RWPE2 (cell line): Measurements from ENCODE around the gene KCNA3.

ENCODE experiments used
- ATAC-seq: fragments of 200-7000 bp; cut with Tn5 transposase; 3 replicates; pipeline ENCODE4 v1.9.1; 2021; ENCODE audit warnings: low read depth
- DNase-seq: peaks from one replicate; pipeline ENCODE4 v3.0.0-alpha.2; 2020; ENCODE audit warnings: low spot score
- H3K27ac ChIP-seq: fragments of 450-650 bp; 2 replicates; pipeline ENCODE4 v1.5.1; 2017; ENCODE audit warnings: mild to moderate bottlenecking; ENCODE audit not compliant: poor library complexity, severe bottlenecking
- H3K27me3 ChIP-seq: fragments of 250-450 bp; sonication (Bioruptor Pico); 2 replicates; pipeline ENCODE4 v1.5.1; 2021; ENCODE audit warnings: mild to moderate bottlenecking, moderate library complexity; ENCODE audit not compliant: insufficient read depth, poor library complexity, severe bottlenecking
- H3K36me3 ChIP-seq: fragments of 250-450 bp; sonication (Bioruptor Pico); 2 replicates; pipeline ENCODE4 v1.5.1; 2020; ENCODE audit warnings: low read depth, mild to moderate bottlenecking, moderate library complexity
- H3K4me1 ChIP-seq: fragments of 250-450 bp; sonication (Bioruptor Pico); 2 replicates; pipeline ENCODE4 v1.5.1; 2021; ENCODE audit warnings: mild to moderate bottlenecking, moderate library complexity; ENCODE audit not compliant: insufficient read depth, poor library complexity, severe bottlenecking
- H3K4me3 ChIP-seq: fragments of 250-450 bp; sonication (Bioruptor Pico); 2 replicates; pipeline ENCODE4 v1.5.1; 2021; ENCODE audit warnings: mild to moderate bottlenecking, moderate library complexity; ENCODE audit not compliant: severe bottlenecking
- H3K9me3 ChIP-seq: fragments of 250-450 bp; sonication (Bioruptor Pico); 2 replicates; pipeline ENCODE4 v1.5.1; 2021; ENCODE audit warnings: mild to moderate bottlenecking, moderate library complexity; ENCODE audit not compliant: severe bottlenecking
- TF ChIP-seq, protein P1 (sequence below): fragments of 450-650 bp; IDR thresholded peaks from one replicate; pipeline ENCODE4 v1.5.1; 2017; ENCODE audit warnings: mild to moderate bottlenecking, moderate library complexity; ENCODE audit not compliant: poor library complexity, severe bottlenecking

Gene KCNA3

DNA sequence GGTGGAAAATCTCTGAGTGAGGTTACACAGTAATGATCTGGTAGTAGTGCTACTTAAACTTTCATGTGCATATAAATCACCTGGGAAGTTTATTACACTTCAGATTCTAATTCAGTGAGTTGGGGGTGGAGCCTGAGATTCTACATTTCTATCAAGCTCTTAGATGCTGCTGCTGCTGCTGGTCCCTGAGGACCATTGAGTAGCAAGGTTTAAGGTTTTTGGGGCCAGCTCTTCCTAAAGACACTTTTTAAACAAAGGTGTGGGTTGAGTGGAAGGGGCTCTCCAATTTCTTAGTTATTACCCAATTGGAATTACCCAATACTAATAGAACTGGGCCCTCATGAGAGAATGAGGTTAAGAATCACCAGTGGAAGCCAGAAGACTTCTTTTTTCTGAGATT, 29.5 kb downstream of the KCNA3 start:
- peaks cover 7% of the 10 kb centered on the region for H3K4me1 ChIP-seq

GRCh38 chr1:110643879-110644472, 30.8 kb downstream of the KCNA3 start:
- Histone ChIP-seq H3K4me3 (no peak overlapping the region), H3K27ac (no peak overlapping the region), H3K9me3 (no peaks in the 10 kb centered on the region), H3K27me3 (no peaks in the 10 kb centered on the region), H3K36me3 (no peaks in the 10 kb centered on the region), H3K4me1 (peaks cover 7% of the 10 kb centered on the region)
- ATAC-seq (no peak), DNase-seq (no peak)
- TF ChIP-seq, protein P1, sequence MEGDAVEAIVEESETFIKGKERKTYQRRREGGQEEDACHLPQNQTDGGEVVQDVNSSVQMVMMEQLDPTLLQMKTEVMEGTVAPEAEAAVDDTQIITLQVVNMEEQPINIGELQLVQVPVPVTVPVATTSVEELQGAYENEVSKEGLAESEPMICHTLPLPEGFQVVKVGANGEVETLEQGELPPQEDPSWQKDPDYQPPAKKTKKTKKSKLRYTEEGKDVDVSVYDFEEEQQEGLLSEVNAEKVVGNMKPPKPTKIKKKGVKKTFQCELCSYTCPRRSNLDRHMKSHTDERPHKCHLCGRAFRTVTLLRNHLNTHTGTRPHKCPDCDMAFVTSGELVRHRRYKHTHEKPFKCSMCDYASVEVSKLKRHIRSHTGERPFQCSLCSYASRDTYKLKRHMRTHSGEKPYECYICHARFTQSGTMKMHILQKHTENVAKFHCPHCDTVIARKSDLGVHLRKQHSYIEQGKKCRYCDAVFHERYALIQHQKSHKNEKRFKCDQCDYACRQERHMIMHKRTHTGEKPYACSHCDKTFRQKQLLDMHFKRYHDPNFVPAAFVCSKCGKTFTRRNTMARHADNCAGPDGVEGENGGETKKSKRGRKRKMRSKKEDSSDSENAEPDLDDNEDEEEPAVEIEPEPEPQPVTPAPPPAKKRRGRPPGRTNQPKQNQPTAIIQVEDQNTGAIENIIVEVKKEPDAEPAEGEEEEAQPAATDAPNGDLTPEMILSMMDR = no peak

More for the DNA sequence above, 29.5 kb downstream of the KCNA3 start:
- Histone ChIP-seq H3K27me3 (peaks cover 6% of the 10 kb centered on the region), H3K36me3 (no peaks in the 10 kb centered on the region), H3K4me3 (no peak overlapping the region), H3K27ac (no peak overlapping the region), H3K9me3 (no peaks in the 10 kb centered on the region)
- no peak for DNase-seq
- TF ChIP-seq, protein P1 = no peak
- ATAC-seq = no peak

GRCh38 chr1:110639724-110640386, 34.9 kb downstream of the KCNA3 start:
- ATAC-seq (no peak), DNase-seq (no peak)
- H3K36me3 ChIP-seq = no peaks in the 10 kb centered on the region
- no peaks in the 10 kb centered on the region for H3K27me3 ChIP-seq
- H3K4me1 ChIP-seq = no peaks in the 10 kb centered on the region
- TF ChIP-seq, protein P1 = no peak
- H3K4me3 ChIP-seq = no peak overlapping the region
- H3K9me3 ChIP-seq = no peaks in the 10 kb centered on the region
- H3K27ac ChIP-seq = no peak overlapping the region

DNA sequence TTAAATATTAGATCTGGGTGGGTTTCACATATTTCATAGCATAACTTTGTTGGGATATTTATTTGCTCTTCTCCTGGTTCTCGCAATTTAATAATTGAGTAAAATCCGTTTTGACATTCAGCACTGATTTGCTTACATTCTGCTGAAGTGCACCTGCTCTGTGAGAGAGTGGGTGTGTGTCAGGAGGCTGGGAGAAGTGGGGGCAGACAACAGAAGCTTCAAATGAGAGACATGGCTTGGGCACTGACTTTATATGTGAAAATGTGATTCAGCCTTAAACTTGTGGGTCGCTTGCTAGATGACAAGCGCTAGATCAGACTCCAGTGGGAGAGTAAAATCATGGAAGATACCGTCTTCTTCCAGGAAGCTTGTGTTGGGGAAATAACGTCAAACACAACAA, 36.2 kb downstream of the KCNA3 start:
- no peak for DNase-seq
- H3K27me3 ChIP-seq = no peaks in the 10 kb centered on the region
- TF ChIP-seq, protein P1 = no peak

DNA sequence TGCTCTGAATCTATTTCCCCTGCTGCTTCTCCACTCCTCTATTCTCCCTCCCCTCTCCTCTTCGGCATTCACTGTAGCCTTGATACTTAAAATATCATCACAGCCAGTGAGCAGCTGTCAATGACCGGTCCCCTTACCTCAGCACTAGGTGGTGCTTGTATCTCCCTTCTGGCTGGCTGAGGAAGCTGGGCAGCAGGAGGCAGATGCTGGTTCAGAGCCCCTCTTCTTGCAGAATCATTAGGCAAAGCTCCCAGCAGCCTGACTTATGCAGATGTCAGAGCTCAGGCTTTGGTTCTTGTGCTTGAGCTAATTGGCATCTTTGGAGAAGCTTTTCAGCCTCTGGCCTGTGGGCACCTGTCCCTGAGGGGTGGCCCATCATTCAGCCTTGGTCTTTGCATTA, 36.7 kb downstream of the KCNA3 start:
- TF ChIP-seq, protein P1 = no peak
- ATAC-seq = no peak
- DNase-seq = no peak
- Histone ChIP-seq H3K36me3 (no peaks in the 10 kb centered on the region), H3K4me3 (no peak overlapping the region), H3K9me3 (no peaks in the 10 kb centered on the region), H3K27me3 (no peaks in the 10 kb centered on the region), H3K4me1 (no peaks in the 10 kb centered on the region), H3K27ac (no peak overlapping the region)

More for the DNA sequence above, 36.2 kb downstream of the KCNA3 start:
- Histone ChIP-seq H3K4me1 (no peaks in the 10 kb centered on the region), H3K4me3 (no peak overlapping the region), H3K27ac (no peak overlapping the region), H3K9me3 (no peaks in the 10 kb centered on the region), H3K36me3 (no peaks in the 10 kb centered on the region)
- no peak for ATAC-seq
